IPS-11a (cell line): ENCODE data around the gene GRB7.

Experiments
- H3K4me3 ChIP-seq: one replicate; pipeline ENCODE4 v1.5.1; 2013; ENCODE audit warnings: low read depth, low read length, control low read depth

GRB7 gene

DNA sequence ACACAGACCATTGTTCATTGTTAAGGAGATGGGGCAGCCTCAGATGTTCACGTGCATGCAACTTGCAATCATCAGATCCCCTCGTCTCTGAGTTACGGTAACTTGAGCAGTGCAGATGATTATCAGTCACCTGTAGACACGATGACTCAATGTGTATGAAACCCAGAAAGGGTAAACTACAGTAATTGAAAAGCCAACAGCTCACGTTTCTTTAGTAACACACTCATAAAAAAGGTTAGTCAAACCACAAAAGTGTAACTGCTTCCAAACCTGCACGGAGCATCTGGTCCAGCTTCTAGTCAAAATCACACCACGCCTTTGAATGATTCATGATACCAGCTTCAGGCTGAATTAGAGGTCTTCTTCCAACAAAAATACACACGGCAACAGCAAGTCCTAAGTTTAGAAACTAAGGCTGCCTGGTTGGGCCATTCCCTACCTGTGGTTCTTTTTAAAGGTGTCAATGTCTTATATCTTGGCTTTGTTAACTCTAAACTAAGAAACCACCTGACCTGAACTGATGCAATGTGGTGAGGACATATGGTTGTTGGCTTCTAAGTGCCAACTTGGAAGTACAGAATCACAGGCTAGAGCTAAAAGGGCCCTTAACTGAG, 32.3 kb downstream of the GRB7 start:
- H3K4me3 ChIP-seq, result no peak overlapping the region

DNA sequence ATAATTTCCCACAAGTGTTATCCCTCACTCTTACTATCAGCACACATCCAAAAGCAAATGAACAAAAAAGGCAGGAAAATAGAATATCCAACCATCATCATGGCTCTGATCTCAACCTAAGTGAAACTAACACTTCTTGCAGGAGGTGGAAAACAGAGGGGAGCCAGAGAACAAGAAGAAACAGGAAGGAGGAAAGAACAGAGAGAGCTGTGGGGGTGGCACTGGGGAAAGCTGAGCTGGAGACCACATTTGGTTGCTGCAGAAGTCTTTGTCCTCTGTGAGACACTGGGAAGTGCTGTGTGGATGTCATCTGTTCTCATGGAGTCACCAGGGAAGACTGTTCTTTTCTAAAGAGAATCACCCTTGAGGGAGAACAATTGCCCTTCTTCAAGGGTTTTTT, 34.7 kb downstream of the GRB7 start:
- H3K4me3 ChIP-seq, result no peak overlapping the region

DNA sequence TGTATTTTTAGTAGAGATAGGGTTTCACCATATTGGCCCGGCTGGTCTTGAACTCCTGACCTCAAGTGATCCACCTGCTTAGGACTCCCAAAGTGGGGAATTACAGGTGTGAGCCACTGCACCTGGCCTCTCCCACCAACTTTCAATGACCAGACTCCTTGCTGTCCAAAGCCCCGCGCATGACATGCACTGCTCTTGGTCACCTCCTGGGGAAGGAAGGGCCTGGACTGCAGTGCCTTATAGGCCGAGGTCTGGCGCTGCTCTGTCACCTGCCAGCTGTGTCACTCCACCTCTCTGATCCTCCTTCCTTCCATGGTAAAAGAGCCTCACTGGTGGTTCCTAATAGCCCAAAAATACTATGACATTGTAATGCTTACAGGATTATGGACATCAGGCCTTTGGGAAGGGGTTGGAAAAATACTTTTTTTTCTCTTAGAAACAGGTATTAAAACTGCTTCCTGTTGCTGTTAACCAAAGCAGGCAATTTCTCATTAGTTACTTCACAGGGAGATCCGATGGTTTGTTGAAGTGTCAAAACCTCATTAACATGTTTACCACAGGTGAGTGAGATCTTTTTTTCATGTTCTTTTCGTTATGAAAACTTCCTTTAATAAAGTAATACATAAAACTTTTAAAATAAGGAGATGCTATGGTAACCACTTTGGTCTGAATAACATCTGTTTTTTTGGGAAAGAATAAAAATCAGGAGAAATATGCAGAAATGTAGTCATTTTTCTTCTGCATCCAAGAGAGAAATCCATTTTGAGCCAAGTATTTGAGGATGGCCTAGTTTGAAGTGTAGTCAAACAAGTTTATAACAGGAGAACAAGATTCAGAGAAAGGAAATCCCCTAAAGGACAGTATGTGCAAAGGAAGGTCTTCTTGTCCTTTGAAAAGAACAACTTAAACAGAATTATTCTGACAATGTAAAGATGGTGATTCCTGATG, 35.5 kb downstream of the GRB7 start:
- no peak overlapping the region for H3K4me3 ChIP-seq

GRCh38 chr17:39774047-39774446, 36.3 kb downstream of the GRB7 start:
- no peak overlapping the region for H3K4me3 ChIP-seq

DNA sequence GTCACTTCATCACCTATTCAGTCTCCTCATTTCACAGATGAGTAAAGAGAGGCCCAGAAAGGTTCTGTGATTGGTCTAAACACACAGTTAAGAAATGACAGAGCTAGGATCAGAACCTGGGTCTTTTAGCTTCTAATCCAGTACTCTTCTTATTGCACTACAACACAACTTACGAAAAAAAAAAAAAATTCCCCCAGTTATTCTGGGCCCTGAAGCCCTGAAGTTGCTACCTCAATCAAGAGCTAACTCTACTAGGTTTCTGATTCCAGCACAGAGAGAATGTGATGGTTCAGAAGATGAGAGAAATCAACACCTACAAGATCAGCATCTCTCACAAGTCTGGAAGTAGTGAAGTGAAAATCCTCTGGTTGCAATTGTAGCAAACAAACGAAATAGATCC, 37.3 kb downstream of the GRB7 start:
- H3K4me3 ChIP-seq, result no peak overlapping the region

GRCh38 chr17:39776252-39776651, 38.5 kb downstream of the GRB7 start:
- H3K4me3 ChIP-seq, result no peak overlapping the region

- no peak overlapping the region for H3K4me3 ChIP-seq
Observed at GRCh38 chr17:39777534-39778365, 40.0 kb downstream of the GRB7 start.

DNA sequence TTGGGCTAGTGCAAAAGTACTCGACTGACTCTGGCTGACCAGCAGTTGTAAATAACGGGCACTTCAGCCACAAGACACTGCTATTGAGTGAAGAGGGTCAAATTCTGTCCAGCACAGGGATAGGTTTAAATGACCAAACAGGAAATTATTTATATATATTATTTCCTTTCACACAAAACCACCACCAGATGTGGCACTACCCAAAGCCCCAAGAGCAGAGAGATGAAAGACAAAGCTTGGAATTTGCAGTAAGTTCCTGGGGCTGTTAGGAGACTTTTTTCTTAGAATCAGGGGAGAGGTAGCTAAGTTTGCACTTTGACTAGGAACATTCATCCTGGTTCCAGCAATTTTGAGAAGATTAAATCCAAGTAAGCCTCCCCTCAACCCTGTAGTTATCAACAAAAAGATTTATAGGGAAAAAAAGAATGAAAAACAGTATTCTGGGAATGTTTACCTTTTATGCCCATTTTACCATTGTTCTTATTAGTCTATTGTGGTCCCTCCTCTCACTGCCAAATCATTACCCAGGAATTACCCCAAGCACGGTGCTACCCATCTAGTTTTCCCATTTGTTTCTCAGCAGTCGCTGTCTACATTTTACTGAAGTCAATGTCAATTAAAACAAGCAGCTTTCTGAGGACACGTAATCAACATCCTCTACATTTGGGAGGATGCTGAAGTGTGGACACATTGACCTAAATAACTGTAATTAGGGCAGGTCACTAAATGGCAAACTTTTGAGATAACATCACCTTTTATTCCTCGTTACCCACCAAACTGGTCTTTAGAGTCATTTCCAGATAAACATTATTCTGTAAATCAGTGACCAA, 43.5 kb downstream of the GRB7 start:
- no peak overlapping the region for H3K4me3 ChIP-seq

DNA sequence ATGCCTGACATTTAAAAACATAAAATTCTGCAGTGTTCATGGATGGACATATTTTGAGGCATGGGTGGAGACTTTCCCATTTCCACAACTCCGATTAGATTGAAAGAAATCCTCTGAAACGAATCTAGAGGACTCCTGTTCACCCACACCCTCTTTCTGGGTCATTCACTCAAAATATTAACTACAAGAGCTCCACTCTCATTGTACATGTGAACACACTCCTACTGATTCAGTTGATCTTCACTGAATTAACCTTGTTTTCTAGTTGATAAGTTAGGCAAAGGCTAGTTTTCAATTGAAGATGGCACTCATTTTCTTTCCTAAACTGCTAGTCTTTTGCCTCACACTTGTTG, 44.1 kb downstream of the GRB7 start:
- no peak overlapping the region for H3K4me3 ChIP-seq

DNA sequence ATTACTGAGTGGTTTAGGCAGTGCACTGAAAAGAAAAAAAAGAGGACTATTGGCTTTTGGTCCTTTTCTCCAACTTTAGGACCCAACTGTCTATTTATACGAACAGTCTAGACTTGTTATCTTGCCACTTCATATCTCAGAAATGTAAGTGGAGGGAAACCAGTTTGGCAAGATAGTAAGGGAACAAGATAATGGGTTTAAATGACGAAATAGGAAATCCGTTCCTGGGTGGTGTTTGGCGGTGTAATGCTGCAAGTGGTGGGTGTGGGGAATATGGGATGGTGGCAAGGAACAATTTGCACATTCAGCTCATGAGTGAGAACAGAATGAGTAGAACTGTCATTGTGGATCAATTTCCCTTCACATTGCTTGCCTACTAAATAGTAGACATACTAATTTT, 44.7 kb downstream of the GRB7 start:
- no peak overlapping the region for H3K4me3 ChIP-seq

GRCh38 chr17:39782980-39783379, 45.2 kb downstream of the GRB7 start:
- H3K4me3 ChIP-seq, result no peak overlapping the region

GRCh38 chr17:39787041-39787440, 49.3 kb downstream of the GRB7 start:
- H3K4me3 ChIP-seq, result no peak overlapping the region

GRCh38 chr17:39787743-39788484, 50.2 kb downstream of the GRB7 start:
- no peak overlapping the region for H3K4me3 ChIP-seq

DNA sequence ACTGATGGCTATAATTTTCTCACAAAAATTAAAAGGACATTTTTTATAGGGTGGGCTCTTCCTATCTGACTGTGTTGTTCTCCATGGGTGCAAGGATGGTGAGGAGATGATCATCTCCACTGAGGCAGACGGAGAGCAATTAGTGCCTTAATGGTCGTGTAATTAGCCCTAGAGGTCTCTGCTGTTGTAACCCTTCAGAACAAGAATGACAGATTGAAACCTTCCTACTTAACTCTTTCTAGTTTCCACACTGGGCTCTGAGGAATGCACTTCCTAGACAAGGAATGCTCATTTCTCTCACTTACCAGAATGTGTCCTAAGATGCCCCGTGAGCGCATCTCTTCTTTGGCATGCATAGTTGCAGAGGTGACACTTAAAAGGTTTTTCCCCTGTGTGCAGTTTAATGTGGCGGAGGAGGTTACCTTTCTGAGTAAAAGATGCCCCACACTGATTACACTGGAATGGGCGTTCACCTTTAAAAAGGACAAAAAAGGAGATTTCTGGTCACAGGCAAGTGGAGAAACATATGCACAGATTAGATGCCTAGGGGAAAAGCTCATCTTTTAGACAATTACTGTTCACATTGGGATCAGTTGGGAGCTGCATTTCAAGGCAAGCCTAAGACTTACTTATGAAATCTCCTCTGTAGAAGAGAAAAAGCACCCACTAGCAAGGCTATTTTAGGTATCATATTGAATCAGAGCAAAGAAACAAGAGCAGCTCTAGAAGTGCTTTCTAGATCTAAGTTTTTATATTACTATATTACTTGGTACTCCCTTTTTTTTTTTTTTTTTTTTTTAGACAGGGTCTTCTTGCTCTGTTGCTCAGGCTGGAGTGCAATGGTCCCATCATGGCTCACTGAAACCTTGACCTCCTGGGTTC, 53.6 kb downstream of the GRB7 start:
- H3K4me3 ChIP-seq, result no peak overlapping the region

- no peak overlapping the region for H3K4me3 ChIP-seq
Observed at GRCh38 chr17:39792526-39793221, 54.9 kb downstream of the GRB7 start.

GRCh38 chr17:39793301-39793872, 55.6 kb downstream of the GRB7 start:
- H3K4me3 ChIP-seq, result no peak overlapping the region

DNA sequence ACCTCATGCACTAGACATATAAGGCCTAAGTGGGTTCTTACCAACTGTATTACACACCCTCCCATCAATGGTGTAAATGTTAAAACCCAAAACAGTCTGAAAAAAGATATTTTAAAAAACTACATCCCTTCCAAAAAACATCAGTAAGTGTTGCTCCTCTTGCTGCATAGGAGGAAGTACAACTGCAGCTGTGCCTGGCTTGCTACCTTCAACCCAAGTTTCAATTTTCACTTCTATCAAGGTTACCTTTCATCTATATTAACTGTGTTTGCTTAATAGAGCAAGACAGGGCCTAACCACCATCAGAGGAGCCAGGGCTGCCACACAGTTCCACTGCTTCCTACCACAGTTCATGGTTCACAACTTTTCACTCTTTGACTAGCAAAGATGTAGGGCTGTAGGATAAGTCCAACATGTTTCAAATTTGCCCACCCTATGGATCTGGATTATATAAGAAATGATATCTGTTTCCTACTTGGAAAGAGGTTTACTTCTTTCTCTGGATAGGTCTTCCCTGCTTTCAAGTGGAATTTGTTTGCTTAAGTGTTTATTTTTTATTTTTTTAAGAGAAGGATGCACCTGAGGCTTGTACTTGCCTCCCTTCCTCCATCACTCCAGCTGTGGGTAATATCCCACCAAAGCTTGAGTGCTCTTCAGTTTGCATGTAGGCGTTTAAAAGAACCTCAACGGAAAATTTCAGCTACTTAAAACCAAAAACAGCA, 56.7 kb downstream of the GRB7 start:
- H3K4me3 ChIP-seq, result no peak overlapping the region
